Loucy (cell line): ENCODE measurements around the gene ADPRM.
"Not testable (repeated sequence)": the region's sequence is repeated elsewhere in the genome, so short reads cannot be mapped to it uniquely, and the experiment has no call there.

Experiments
- H2AFZ ChIP-seq: fragments of 200-600 bp; sonication (generic); 2 replicates; pipeline ENCODE4 v1.6.0; 2016; ENCODE audit warnings: antibody characterized with exemption, mild to moderate bottlenecking, low read length, moderate library complexity
- H3F3A ChIP-seq: fragments of 200-600 bp; 2 replicates; pipeline ENCODE4 v1.6.0; 2016; ENCODE audit warnings: antibody characterized with exemption, low read depth, mild to moderate bottlenecking
- H3K27me3 ChIP-seq: fragments of 200-600 bp; sonication (generic); 2 replicates; pipeline ENCODE4 v1.6.1; 2014; ENCODE audit warnings: low read length, mild to moderate bottlenecking; ENCODE audit not compliant: insufficient read depth, poor library complexity, severe bottlenecking
- H3K36me3 ChIP-seq: fragments of 200-600 bp; sonication (generic); 2 replicates; pipeline ENCODE4 v1.6.1; 2016; ENCODE audit warnings: low read length; ENCODE audit not compliant: insufficient read depth
- H3K4me1 ChIP-seq: fragments of 200-600 bp; sonication (generic); 2 replicates; pipeline ENCODE4 v1.5.1; 2014; ENCODE audit warnings: low read length, mild to moderate bottlenecking; ENCODE audit not compliant: insufficient read depth, poor library complexity, severe bottlenecking
- H3K4me2 ChIP-seq: fragments of 200-600 bp; sonication (generic); 2 replicates; pipeline ENCODE4 v1.6.0; 2014; ENCODE audit warnings: antibody characterized with exemption, low read length, low read depth, mild to moderate bottlenecking; ENCODE audit not compliant: poor library complexity, severe bottlenecking
- H3K4me3 ChIP-seq: fragments of 200-600 bp; sonication (generic); 2 replicates; pipeline ENCODE4 v1.5.1; 2014; ENCODE audit warnings: low read length, mild to moderate bottlenecking, mixed read lengths; ENCODE audit not compliant: poor library complexity, severe bottlenecking
- H3K79me2 ChIP-seq: fragments of 200-600 bp; sonication (generic); 2 replicates; pipeline ENCODE4 v1.6.1; 2014; ENCODE audit warnings: low read length; ENCODE audit not compliant: insufficient read depth
- H3K9ac ChIP-seq: fragments of 200-600 bp; sonication (generic); 2 replicates; pipeline ENCODE4 v1.6.0; 2014; ENCODE audit warnings: mild to moderate bottlenecking, low read depth, low read length, moderate library complexity; ENCODE audit not compliant: poor library complexity, severe bottlenecking
- H3K9me2 ChIP-seq: fragments of 200-600 bp; sonication (generic); replicated peaks from 2 replicates; pipeline ENCODE4 v1.6.1; 2016; ENCODE audit warnings: low read depth, low read length, mixed read lengths
- H3K9me3 ChIP-seq: fragments of 200-600 bp; sonication (generic); 2 replicates; pipeline ENCODE4 v1.6.1; 2014; ENCODE audit warnings: mild to moderate bottlenecking, antibody characterized with exemption, low read length, low read depth; ENCODE audit not compliant: insufficient read depth
- H4K20me1 ChIP-seq: fragments of 200-600 bp; sonication (generic); 2 replicates; pipeline ENCODE4 v1.6.0; 2014; ENCODE audit warnings: antibody characterized with exemption, low read length, mild to moderate bottlenecking; ENCODE audit not compliant: insufficient read depth, poor library complexity, severe bottlenecking
- CTCF ChIP-seq: fragments of 200-600 bp; sonication (generic); conservative IDR thresholded peaks from 2 replicates; pipeline ENCODE4 v1.5.1; 2014; ENCODE audit warnings: mild to moderate bottlenecking, antibody characterized with exemption, low read length
- EZH2phosphoT487 ChIP-seq: fragments of 200-600 bp; IDR thresholded peaks from 2 replicates; pipeline ENCODE4 v1.6.1; 2018; ENCODE audit warnings: antibody characterized with exemption, mild to moderate bottlenecking, moderate library complexity, borderline replicate concordance

Gene ADPRM

GRCh38 chr17:10729334-10730193, 32.2 kb downstream of the ADPRM start, which contains the start of gene TMEM220:
Gene TMEM220 (minus strand): TSS chr17:10730023. CDS start chr17:10729851, 172 bp downstream.
- H3K9me3 ChIP-seq: no peaks in the 10 kb centered on the region
- no peak for TF ChIP-seq CTCF
- no peaks in the 10 kb centered on the region for H4K20me1 ChIP-seq
- H3K79me2 ChIP-seq: no peaks in the 10 kb centered on the region
- H3K4me3 ChIP-seq: peak within 1 kb of the TSS; percentile 64
- H3K27me3 ChIP-seq: no peaks in the 10 kb centered on the region
- H3K36me3 ChIP-seq: no peaks in the 10 kb centered on the region
- H3F3A ChIP-seq: no peaks in the 10 kb centered on the region
- no peaks in the 10 kb centered on the region for H3K9me2 ChIP-seq
- peak within 1 kb of the TSS; percentile 47; the same call in 1 of the 2 replicates for H2AFZ ChIP-seq
- peaks cover 14% of the 10 kb centered on the region for H3K4me1 ChIP-seq
- H3K4me2 ChIP-seq: peak within 1 kb of the TSS; percentile 29
- H3K9ac ChIP-seq: peak within 1 kb of the TSS; percentile 59

- Histone ChIP-seq H3K4me3 (peak overlapping the region; percentile 64), H3K4me2 (peak overlapping the region; percentile 22), H2AFZ (peak overlapping the region; percentile 47; the same call in 1 of the 2 replicates), H3K9ac (peak overlapping the region; percentile 59)
- H3K9me3 ChIP-seq, H3K27me3 ChIP-seq, H3K36me3 ChIP-seq, H3K9me2 ChIP-seq, H3K4me1 ChIP-seq, H3F3A ChIP-seq, H3K79me2 ChIP-seq, H4K20me1 ChIP-seq: not testable (repeated sequence)
Observed at GRCh38 chr17:10730247-10730646, 32.9 kb downstream of the ADPRM start.

DNA sequence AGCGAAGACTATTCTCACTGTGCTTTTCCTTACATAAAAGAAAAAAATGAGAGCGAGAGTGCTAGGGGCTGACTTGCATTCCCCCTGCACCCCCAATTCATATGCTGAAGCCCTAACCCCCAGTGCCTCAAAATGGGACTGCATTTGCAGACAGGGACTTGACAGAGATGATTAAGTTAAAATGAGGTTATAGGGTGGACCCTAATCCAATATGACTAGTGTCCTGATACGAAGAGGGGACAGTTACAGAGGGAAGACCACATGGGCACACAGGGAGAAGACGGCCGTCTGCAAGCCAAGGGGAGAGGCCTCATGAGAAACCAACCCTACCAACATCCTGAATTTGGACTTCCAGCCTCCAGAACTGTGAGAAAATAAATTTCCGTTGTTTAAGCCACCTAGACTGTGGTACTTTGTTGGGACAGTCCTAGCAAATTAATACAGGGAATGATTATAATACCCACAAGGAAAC, 34.0 kb downstream of the ADPRM start:
- H3K9me2 ChIP-seq: no peaks in the 10 kb centered on the region
- TF ChIP-seq EZH2phosphoT487: no peak
- no peak for TF ChIP-seq CTCF
- no peaks in the 10 kb centered on the region for H3K27me3 ChIP-seq
- no peak overlapping the region for H2AFZ ChIP-seq
- no peak overlapping the region for H3K9ac ChIP-seq
- no peaks in the 10 kb centered on the region for H4K20me1 ChIP-seq
- H3K9me3 ChIP-seq: no peaks in the 10 kb centered on the region
- H3F3A ChIP-seq: no peaks in the 10 kb centered on the region
- H3K4me1 ChIP-seq: peaks cover 2% of the 10 kb centered on the region
- no peaks in the 10 kb centered on the region for H3K79me2 ChIP-seq
- no peak overlapping the region for H3K4me3 ChIP-seq
- H3K36me3 ChIP-seq: no peaks in the 10 kb centered on the region
- no peak overlapping the region for H3K4me2 ChIP-seq

DNA sequence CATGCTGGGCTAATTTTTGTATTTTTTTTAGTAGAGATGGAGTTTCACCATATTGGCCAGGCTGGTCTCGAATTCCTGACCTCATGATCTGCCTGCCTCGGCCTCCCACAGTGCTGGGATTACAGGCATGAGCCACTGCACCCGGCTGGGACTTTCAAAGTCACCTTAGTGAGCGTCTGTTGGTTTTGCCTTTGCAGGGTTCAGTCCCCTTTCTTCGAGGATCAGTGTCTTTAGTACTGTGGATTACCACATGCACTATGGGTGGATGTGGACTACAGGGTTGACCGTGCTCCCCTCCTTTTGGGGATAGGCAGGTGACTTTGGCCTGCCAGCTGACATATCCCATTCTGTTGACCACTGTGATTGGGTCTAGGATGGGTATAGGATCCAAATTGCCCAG, 34.7 kb downstream of the ADPRM start:
- H3K9ac ChIP-seq, H3F3A ChIP-seq, H3K36me3 ChIP-seq, H3K9me3 ChIP-seq, H4K20me1 ChIP-seq, H3K4me1 ChIP-seq, H3K79me2 ChIP-seq, H2AFZ ChIP-seq, H3K9me2 ChIP-seq, H3K4me3 ChIP-seq, H3K4me2 ChIP-seq, H3K27me3 ChIP-seq: not testable (repeated sequence)
